Keratinocyte (primary cell): ENCODE data around the gene AP5Z1. TPM values are rescaled to one million over a fixed set of nuclear protein-coding genes. Genes with fewer than 3 reads are reported as not detected.
A peak's percentile ranks its signal among the peaks of the same experiment; 100 is the strongest.

Experiments used
- DNase-seq: peaks from one replicate; pipeline ENCODE4 v3.0.0-alpha.2; 2011; ENCODE audit warnings: low read depth, missing footprints, low spot score
- FAIRE-seq: peaks from 2 replicates; lab custom pipeline; 2011; peaks lifted over from hg19 to GRCh38; lab: Jason Lieb, UNC
- H2AFZ ChIP-seq: 2 replicates; pipeline ENCODE4 v1.6.0; 2012; ENCODE audit warnings: low read length, control low read depth, inconsistent platforms; ENCODE audit not compliant: control insufficient read depth
- H3K27ac ChIP-seq: 2 replicates; pipeline ENCODE4 v1.5.1; 2011; ENCODE audit warnings: low read length; ENCODE audit not compliant: control insufficient read depth, insufficient read depth
- H3K27me3 ChIP-seq: 3 replicates; pipeline ENCODE4 v1.6.0; 2011; ENCODE audit warnings: low read length; ENCODE audit not compliant: control insufficient read depth, insufficient read depth; ENCODE audit errors: extremely low read depth
- H3K36me3 ChIP-seq, 2 experiments: 2 replicates in 1 of 2; 3 replicates in 1 of 2; pipeline ENCODE4 v1.5.1; 2011; ENCODE audit warnings: low read length in 2 of 2, mild to moderate bottlenecking in 1 of 2; ENCODE audit not compliant: control insufficient read depth in 2 of 2, insufficient read depth in 2 of 2; ENCODE audit errors: extremely low read depth in 1 of 2
- H3K4me1 ChIP-seq: 3 replicates; pipeline ENCODE4 v1.5.1; 2011; ENCODE audit warnings: low read length; ENCODE audit not compliant: control insufficient read depth, insufficient read depth; ENCODE audit errors: extremely low read depth
- H3K4me2 ChIP-seq: 3 replicates; pipeline ENCODE4 v1.6.0; 2011; ENCODE audit warnings: low read depth, low read length; ENCODE audit not compliant: control insufficient read depth, insufficient read depth; ENCODE audit errors: extremely low read depth
- H3K4me3 ChIP-seq, 3 experiments: fragments of 200-600 bp in 1 of 3; sonication (generic) in 1 of 3; 2 replicates in 2 of 3; 3 replicates in 1 of 3; pipeline ENCODE4 v1.5.1; 2011 to 2016; ENCODE audit warnings: low read length in 3 of 3, mild to moderate bottlenecking in 3 of 3, control low read depth in 2 of 3, inconsistent platforms in 1 of 3, low read depth in 1 of 3, mixed read lengths in 1 of 3, mixed run types in 1 of 3, moderate library complexity in 1 of 3; ENCODE audit not compliant: control insufficient read depth in 2 of 3, insufficient read depth in 2 of 3; ENCODE audit errors: extremely low read depth in 1 of 3
- H3K79me2 ChIP-seq: 2 replicates; pipeline ENCODE4 v1.6.0; 2012; ENCODE audit warnings: low read length; ENCODE audit not compliant: control insufficient read depth, insufficient read depth
- H3K9ac ChIP-seq: 3 replicates; pipeline ENCODE4 v1.6.0; 2011; ENCODE audit warnings: low read length; ENCODE audit not compliant: control insufficient read depth, insufficient read depth; ENCODE audit errors: extremely low read depth
- H3K9me1 ChIP-seq: 3 replicates; pipeline ENCODE4 v1.6.0; 2011; ENCODE audit warnings: low read length; ENCODE audit not compliant: control insufficient read depth, insufficient read depth; ENCODE audit errors: extremely low read depth
- H3K9me3 ChIP-seq: 2 replicates; pipeline ENCODE4 v1.5.1; 2012; ENCODE audit warnings: low read depth, low read length; ENCODE audit not compliant: control insufficient read depth
- H4K20me1 ChIP-seq: 3 replicates; pipeline ENCODE4 v1.6.0; 2011; ENCODE audit warnings: low read length; ENCODE audit not compliant: control insufficient read depth, insufficient read depth; ENCODE audit errors: extremely low read depth
- CTCF ChIP-seq, 3 experiments: IDR thresholded peaks in 1 of 3; conservative IDR thresholded peaks in 1 of 3; optimal IDR thresholded peaks in 1 of 3; 2 replicates in 2 of 3; 3 replicates in 1 of 3; pipeline versions ENCODE3 to v1.5.1; 2011; ENCODE audit warnings: low read length in 3 of 3, mild to moderate bottlenecking in 3 of 3, moderate library complexity in 2 of 3, control low read depth in 1 of 3, inconsistent platforms in 1 of 3; ENCODE audit not compliant: insufficient read depth in 2 of 3; ENCODE audit errors: extremely low read depth in 1 of 3
- EZH2 ChIP-seq: IDR thresholded peaks from one replicate; pipeline ENCODE4 v1.6.1; 2012; ENCODE audit warnings: inconsistent platforms, mild to moderate bottlenecking, low read length, moderate library complexity
- dilution Hi-C: fragments of 300-500 bp; cut with MboI; formaldehyde crosslinking; loops from one replicate; pipeline ENCODE4 v1.7.0; 2020; ENCODE audit warnings: low sequenced_read_pairs; ENCODE audit not compliant: extremely low pct_ligation_motif_present
- polyA plus RNA-seq, 5 experiments: library from polyadenylated mRNA; depleted of rRNA in 3 of 5; stranded (reverse) in 3 of 5; stranded (forward) in 1 of 5; unstranded in 1 of 5; fragments of >200 nt; gene quantifications; 1 replicate in 1 of 5; 2 replicates in 3 of 5; 3 replicates in 1 of 5; pipeline versions ENCODE4 v1.2.1 to v1.2.3, GENCODE V29; 2011 to 2012; ENCODE audit warnings: missing spikeins in 2 of 5, low read depth in 1 of 5, low replicate concordance in 1 of 5

The AP5Z1 gene
- polyA plus RNA-seq, 1 donor (not counting 4 experiments of a cell fraction or from before 2014, with no cell fraction given), result 12.6 TPM

GRCh38 chr7:4772306-4772705 is 3.1 kb upstream of the AP5Z1 start:
- no peak overlapping the region for H3K9ac ChIP-seq
- H3K9me3 ChIP-seq, result no peaks in the 10 kb centered on the region
- no peaks in the 10 kb centered on the region for H3K9me1 ChIP-seq
- peaks cover 18% of the 10 kb centered on the region for H3K79me2 ChIP-seq
- DNase-seq, result no peak
- TF ChIP-seq CTCF (optimal IDR thresholded peaks at IDR 0.05 in 1 of 3, IDR thresholded peaks at IDR 0.05 in 1 of 3, conservative IDR thresholded peaks at IDR 0.05 in 1 of 3; ENCODE audit: extremely low read depth in 1 of 3, insufficient read depth in 2 of 3, low read length in 3 of 3) (no peak), EZH2 (no peak)
- peaks cover 4% of the 10 kb centered on the region for H4K20me1 ChIP-seq
- H3K27me3 ChIP-seq, result no peaks in the 10 kb centered on the region
- no peak for FAIRE-seq
- no peak overlapping the region for H3K4me2 ChIP-seq
- no peak overlapping the region for H3K27ac ChIP-seq
- H3K4me1 ChIP-seq, result peaks cover 11% of the 10 kb centered on the region
- H3K4me3 ChIP-seq, result no peak overlapping the region
- H2AFZ ChIP-seq, result no peak overlapping the region
- dilution Hi-C loops, result no loop called here
- H3K36me3 ChIP-seq, result peaks cover 0 to 17% of the 10 kb centered on the region in 2 experiments

- dilution Hi-C loops, result no loop called here
- Histone ChIP-seq H3K9me3 (no peaks in the 10 kb centered on the region), H3K79me2 (peaks cover 30% of the 10 kb centered on the region), H3K27me3 (no peaks in the 10 kb centered on the region), H4K20me1 (peaks cover 1% of the 10 kb centered on the region), H2AFZ (no peak overlapping the region), H3K36me3 (peaks cover 0 to 7% of the 10 kb centered on the region in 2 experiments), H3K27ac (no peak overlapping the region), H3K4me2 (peak overlapping the region; percentile 91), H3K4me1 (peaks cover 11% of the 10 kb centered on the region), H3K4me3 (no peak overlapping the region), H3K9ac (no peak overlapping the region), H3K9me1 (no peaks in the 10 kb centered on the region)
- TF ChIP-seq EZH2 (no peak), CTCF (optimal IDR thresholded peaks at IDR 0.05 in 1 of 3, IDR thresholded peaks at IDR 0.05 in 1 of 3, conservative IDR thresholded peaks at IDR 0.05 in 1 of 3; ENCODE audit: extremely low read depth in 1 of 3, insufficient read depth in 2 of 3, low read length in 3 of 3) (no peak)
- FAIRE-seq (no peak), DNase-seq (no peak)
These were observed 1.4 kb upstream of the AP5Z1 start for GRCh38 chr7:4774007-4774406.
